GM10266 (cell line): Measurements from ENCODE around the gene LIN54.
"Not testable (repeated sequence)": the region's sequence is repeated elsewhere in the genome, so short reads cannot be mapped to it uniquely, and the experiment has no call there.

Source experiments
- DNase-seq: peaks from one replicate; pipeline ENCODE4 v3.0.0; 2012; ENCODE audit errors: extremely low spot score
- TF ChIP-seq, protein P1 (sequence below): IDR thresholded peaks from 2 replicates; pipeline ENCODE4 v1.5.1; 2012; ENCODE audit warnings: mild to moderate bottlenecking, low read depth; ENCODE audit not compliant: control insufficient read depth, insufficient read depth; ENCODE audit errors: missing control alignments

LIN54 gene

GRCh38 chr4:83034630-83035494 is 24.2 kb upstream of the LIN54 start, which contains the start of gene COPS4:
TSS of gene COPS4 (plus strand) at chr4:83035183. CDS start at chr4:83035225, 42 bp downstream.
- TF ChIP-seq, protein P1, sequence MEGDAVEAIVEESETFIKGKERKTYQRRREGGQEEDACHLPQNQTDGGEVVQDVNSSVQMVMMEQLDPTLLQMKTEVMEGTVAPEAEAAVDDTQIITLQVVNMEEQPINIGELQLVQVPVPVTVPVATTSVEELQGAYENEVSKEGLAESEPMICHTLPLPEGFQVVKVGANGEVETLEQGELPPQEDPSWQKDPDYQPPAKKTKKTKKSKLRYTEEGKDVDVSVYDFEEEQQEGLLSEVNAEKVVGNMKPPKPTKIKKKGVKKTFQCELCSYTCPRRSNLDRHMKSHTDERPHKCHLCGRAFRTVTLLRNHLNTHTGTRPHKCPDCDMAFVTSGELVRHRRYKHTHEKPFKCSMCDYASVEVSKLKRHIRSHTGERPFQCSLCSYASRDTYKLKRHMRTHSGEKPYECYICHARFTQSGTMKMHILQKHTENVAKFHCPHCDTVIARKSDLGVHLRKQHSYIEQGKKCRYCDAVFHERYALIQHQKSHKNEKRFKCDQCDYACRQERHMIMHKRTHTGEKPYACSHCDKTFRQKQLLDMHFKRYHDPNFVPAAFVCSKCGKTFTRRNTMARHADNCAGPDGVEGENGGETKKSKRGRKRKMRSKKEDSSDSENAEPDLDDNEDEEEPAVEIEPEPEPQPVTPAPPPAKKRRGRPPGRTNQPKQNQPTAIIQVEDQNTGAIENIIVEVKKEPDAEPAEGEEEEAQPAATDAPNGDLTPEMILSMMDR, result no peak
- DNase-seq, result peak; percentile 90

GRCh38 chr4:83029688-83030087 is 19.1 kb upstream of the LIN54 start:
- TF ChIP-seq, protein P1, result no peak

GRCh38 chr4:83028976-83029375 is 18.4 kb upstream of the LIN54 start:
- TF ChIP-seq, protein P1, result no peak
- no peak for DNase-seq

More at GRCh38 chr4:83029688-83030087, 19.1 kb upstream of the LIN54 start:
- no peak for DNase-seq

DNA sequence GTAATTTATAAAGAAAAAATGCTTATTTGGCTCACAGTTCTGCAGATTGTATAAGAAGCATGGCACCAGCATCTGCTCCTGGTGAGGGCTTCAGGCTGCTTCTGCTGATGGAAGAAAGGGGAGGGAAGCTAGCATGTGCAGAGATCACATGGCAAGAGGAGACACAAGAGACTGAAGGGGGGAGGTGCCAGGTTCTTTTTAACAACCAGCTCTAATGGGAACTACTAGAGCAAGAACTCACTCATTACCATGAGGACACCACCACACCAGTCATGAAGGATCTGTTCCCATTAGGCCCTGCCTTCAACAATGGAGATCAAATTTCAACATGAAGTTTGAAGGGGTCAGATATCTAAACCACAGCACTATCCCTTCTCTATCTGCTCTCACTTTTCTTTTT is 14.9 kb upstream of the LIN54 start:
- TF ChIP-seq, protein P1, result no peak
- DNase-seq, result no peak

GRCh38 chr4:83024233-83024632 is 13.6 kb upstream of the LIN54 start:
- DNase-seq, result no peak
- TF ChIP-seq, protein P1, result no peak

GRCh38 chr4:83023599-83023998 is 13.0 kb upstream of the LIN54 start:
- not testable (repeated sequence) for DNase-seq

DNA sequence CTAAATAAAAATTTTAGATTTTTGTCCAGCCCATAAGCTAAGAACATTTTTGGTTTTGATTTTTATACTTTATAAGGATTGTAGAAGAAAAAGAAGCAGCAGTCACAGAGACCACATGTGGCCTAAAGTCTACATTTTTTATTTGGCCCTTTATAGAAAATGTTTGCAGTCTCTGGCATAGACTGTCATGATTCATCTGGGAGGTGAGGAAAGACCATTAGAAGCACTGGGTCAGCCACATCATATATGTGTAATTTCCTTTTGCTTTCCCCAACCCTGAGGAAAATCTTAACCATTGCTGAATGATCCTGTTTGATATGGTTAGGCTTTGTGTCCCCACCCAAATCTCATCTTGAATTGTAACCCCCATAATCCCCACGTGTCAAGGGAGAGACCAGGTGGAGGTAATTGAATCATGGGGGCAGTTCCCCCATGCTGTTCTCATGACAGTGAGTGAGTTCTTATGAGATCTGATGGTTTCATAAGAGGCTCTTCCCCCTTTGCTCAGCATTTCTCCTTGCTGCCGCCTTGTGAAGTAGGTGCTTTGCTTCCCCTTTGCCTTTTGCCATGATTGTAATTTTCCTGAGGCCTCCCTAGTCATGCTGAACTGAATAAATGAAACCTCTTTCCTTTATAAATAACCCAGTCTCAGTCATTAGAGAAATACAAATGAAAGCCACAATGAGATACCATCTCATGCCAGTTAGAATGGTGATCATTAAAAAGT is 12.3 kb upstream of the LIN54 start:
- DNase-seq, result no peak
- TF ChIP-seq, protein P1, result no peak
